Tibial artery (tissue), 4 donors: Measurements from ENCODE around the gene EIF2AK3.
"Not testable (repeated sequence)": the region's sequence is repeated elsewhere in the genome, so short reads cannot be mapped to it uniquely, and the experiment has no call there.

Source experiments
- DNase-seq, 2 donors: peaks; one replicate each; pipeline ENCODE4 v3.0.0-alpha.2; 2019
- H3K27ac ChIP-seq, 2 donors: fragments of 200-600 bp; sonication (generic) in 1 of 2; 1 replicate in 1 of 2; 2 replicates in 1 of 2; pipeline ENCODE4 v1.5.1; 2018 to 2019; ENCODE audit warnings: mild to moderate bottlenecking in 1 of 2
- H3K27me3 ChIP-seq, 2 donors: fragments of 200-600 bp; sonication (generic) in 1 of 2; one replicate each; pipeline versions ENCODE4 v1.5.1 to v1.6.0; 2016 to 2019
- H3K36me3 ChIP-seq, 3 donors: fragments of 200-600 bp; sonication (generic) in 2 of 3; one replicate each; pipeline ENCODE4 v1.5.1; 2016 to 2019; ENCODE audit warnings: mild to moderate bottlenecking in 2 of 3
- H3K4me1 ChIP-seq, 4 donors: fragments of 200-600 bp; sonication (generic) in 2 of 4; 1 replicate in 3 of 4; 2 replicates in 1 of 4; pipeline ENCODE4 v1.5.1; 2016 to 2019
- H3K4me3 ChIP-seq, 2 donors: fragments of 200-600 bp; sonication (generic) in 1 of 2; 1 replicate in 1 of 2; 2 replicates in 1 of 2; pipeline ENCODE4 v1.5.1; 2018 to 2019; ENCODE audit warnings: mild to moderate bottlenecking in 2 of 2
- H3K9me3 ChIP-seq, 3 donors: fragments of 200-600 bp; sonication (generic) in 1 of 3; one replicate each; pipeline ENCODE4 v1.5.1; 2016 to 2019
- CTCF ChIP-seq, 2 experiments: fragments of 200-600 bp in 1 of 2; fragments of 450-650 bp in 1 of 2; IDR thresholded peaks; one replicate each; pipeline ENCODE4 v1.5.1; 2017 to 2019; ENCODE audit warnings: antibody characterized with exemption in 2 of 2, mild to moderate bottlenecking in 1 of 2, moderate library complexity in 1 of 2
- intact Hi-C: fragments of 100-400 bp; cut with DNase I; formaldehyde crosslinking; loops from one replicate; pipeline ENCODE4 v1.15.0; 2023; ENCODE audit warnings: low total_unique reads

EIF2AK3 gene

GRCh38 chr2:88658326-88658725 lies 31.1 kb upstream of the EIF2AK3 start:
- intact Hi-C loops: no loop called here
- DNase-seq: no peak
- H3K27ac ChIP-seq: peak overlapping the region; percentile 29 to 53
- peaks cover 0 to 19% (median 0%) of the 10 kb centered on the region in 4 donors for H3K4me1 ChIP-seq
- H3K4me3 ChIP-seq: no peak overlapping the region
- H3K27me3 ChIP-seq: no peaks in the 10 kb centered on the region
- TF ChIP-seq CTCF (IDR thresholded peaks at IDR 0.05): no peak
- H3K36me3 ChIP-seq: no peaks in the 10 kb centered on the region
- H3K9me3 ChIP-seq: no peaks in the 10 kb centered on the region

- no peaks in the 10 kb centered on the region for H3K9me3 ChIP-seq
- intact Hi-C loops: no loop called here
- H3K36me3 ChIP-seq: no peaks in the 10 kb centered on the region
Observed at GRCh38 chr2:88657131-88657530, 29.9 kb upstream of the EIF2AK3 start.

GRCh38 chr2:88656690-88657089 lies 29.4 kb upstream of the EIF2AK3 start:
- H3K9me3 ChIP-seq: no peaks in the 10 kb centered on the region
- peak; percentile 73 to 74 for DNase-seq
- peaks cover 0 to 19% (median 0%) of the 10 kb centered on the region in 4 donors for H3K4me1 ChIP-seq
- peak overlapping the region; percentile 5 to 53 for H3K27ac ChIP-seq
- H3K36me3 ChIP-seq: no peaks in the 10 kb centered on the region
- H3K4me3 ChIP-seq: no peak overlapping the region
- H3K27me3 ChIP-seq: no peaks in the 10 kb centered on the region
- no peak for TF ChIP-seq CTCF (IDR thresholded peaks at IDR 0.05)
- intact Hi-C loops: no loop called here

More at GRCh38 chr2:88657131-88657530, 29.9 kb upstream of the EIF2AK3 start:
- H3K27me3 ChIP-seq: no peaks in the 10 kb centered on the region
- TF ChIP-seq CTCF (IDR thresholded peaks at IDR 0.05): no peak
- H3K27ac ChIP-seq: peak overlapping the region; percentile 5 to 53
- no peak overlapping the region for H3K4me3 ChIP-seq
- DNase-seq: no peak
- peaks cover 0 to 19% (median 0%) of the 10 kb centered on the region in 4 donors for H3K4me1 ChIP-seq

- H3K9me3 ChIP-seq: no peaks in the 10 kb centered on the region
- no peak for TF ChIP-seq CTCF (IDR thresholded peaks at IDR 0.05)
- intact Hi-C loops: no loop called here
- peaks cover 0 to 14% (median 0%) of the 10 kb centered on the region in 4 donors for H3K4me1 ChIP-seq
- H3K27ac ChIP-seq: no peak overlapping the region
- DNase-seq: no peak
- no peak overlapping the region for H3K4me3 ChIP-seq
- no peaks in the 10 kb centered on the region for H3K27me3 ChIP-seq
- no peaks in the 10 kb centered on the region for H3K36me3 ChIP-seq
Observed at GRCh38 chr2:88654714-88655113, 27.4 kb upstream of the EIF2AK3 start.

- H3K9me3 ChIP-seq: no peaks in the 10 kb centered on the region
- H3K4me3 ChIP-seq: no peak overlapping the region
- DNase-seq: no peak
- no peaks in the 10 kb centered on the region for H3K36me3 ChIP-seq
- no peak overlapping the region for H3K27ac ChIP-seq
- H3K27me3 ChIP-seq: no peaks in the 10 kb centered on the region
- intact Hi-C loops: no loop called here
- TF ChIP-seq CTCF (IDR thresholded peaks at IDR 0.05): no peak
- no peaks in the 10 kb centered on the region for H3K4me1 ChIP-seq
Observed at GRCh38 chr2:88651646-88652045, 24.4 kb upstream of the EIF2AK3 start.

- H3K4me3 ChIP-seq, H3K9me3 ChIP-seq, H3K27ac ChIP-seq, H3K4me1 ChIP-seq, H3K36me3 ChIP-seq, intact Hi-C loops, H3K27me3 ChIP-seq, DNase-seq: not testable (repeated sequence)
Observed at GRCh38 chr2:88645291-88645882, 18.1 kb upstream of the EIF2AK3 start.
